ENCODE measurements around the gene CD6.

CD6 gene

GRCh38 chr11:61034704-61035525, 63.4 kb downstream of the CD6 start:
- no peak for DNase-seq

GRCh38 chr11:61035526-61035835, 64.0 kb downstream of the CD6 start:
- no peak for DNase-seq

- DNase-seq = peak; percentile 44
These were observed 66.1 kb downstream of the CD6 start for GRCh38 chr11:61037441-61038093.

GRCh38 chr11:61039916-61040315, 68.4 kb downstream of the CD6 start:
- DNase-seq = no peak

- no peak for DNase-seq
These were observed 70.5 kb downstream of the CD6 start for GRCh38 chr11:61041755-61042518.

- no peak for DNase-seq
These were observed 71.1 kb downstream of the CD6 start for GRCh38 chr11:61042537-61042936.

- no peak for DNase-seq
These were observed 71.6 kb downstream of the CD6 start for GRCh38 chr11:61042961-61043540.

GRCh38 chr11:61045271-61045670, 73.8 kb downstream of the CD6 start:
- peak; percentile 19 for DNase-seq

- no peak for DNase-seq
These were observed 75.4 kb downstream of the CD6 start for GRCh38 chr11:61046833-61047232.

- no peak for DNase-seq
These were observed 77.0 kb downstream of the CD6 start for GRCh38 chr11:61048368-61049062.

- no peak for DNase-seq
These were observed 77.5 kb downstream of the CD6 start for GRCh38 chr11:61049063-61049377.

- DNase-seq = no peak
These were observed 78.4 kb downstream of the CD6 start for GRCh38 chr11:61049859-61050258.

GRCh38 chr11:61052182-61052972, 80.9 kb downstream of the CD6 start:
- DNase-seq = no peak

GRCh38 chr11:61053191-61053590, 81.7 kb downstream of the CD6 start:
- no peak for DNase-seq

- no peak for DNase-seq
These were observed 83.0 kb downstream of the CD6 start for GRCh38 chr11:61054513-61054912.

GRCh38 chr11:61054927-61055562, 83.6 kb downstream of the CD6 start:
- DNase-seq = no peak

- no peak for DNase-seq
These were observed 84.3 kb downstream of the CD6 start for GRCh38 chr11:61055776-61056175.

- no peak for DNase-seq
These were observed 85.1 kb downstream of the CD6 start for GRCh38 chr11:61056571-61056970.

- DNase-seq = no peak
These were observed 85.5 kb downstream of the CD6 start for GRCh38 chr11:61056981-61057380.

- DNase-seq = no peak
These were observed 86.1 kb downstream of the CD6 start for GRCh38 chr11:61057615-61058014.

GRCh38 chr11:61058583-61059259, 87.2 kb downstream of the CD6 start:
- no peak for DNase-seq

All from EL (cell line).